ENCODE measurements around the gene CALML3. TPM values are rescaled to one million over a fixed set of nuclear protein-coding genes. Genes with fewer than 3 reads are reported as not detected.

CALML3 gene
- total and polyA plus RNA-seq, 2 donors (not counting 1 experiment from before 2014, with no cell fraction given): not detected

DNA sequence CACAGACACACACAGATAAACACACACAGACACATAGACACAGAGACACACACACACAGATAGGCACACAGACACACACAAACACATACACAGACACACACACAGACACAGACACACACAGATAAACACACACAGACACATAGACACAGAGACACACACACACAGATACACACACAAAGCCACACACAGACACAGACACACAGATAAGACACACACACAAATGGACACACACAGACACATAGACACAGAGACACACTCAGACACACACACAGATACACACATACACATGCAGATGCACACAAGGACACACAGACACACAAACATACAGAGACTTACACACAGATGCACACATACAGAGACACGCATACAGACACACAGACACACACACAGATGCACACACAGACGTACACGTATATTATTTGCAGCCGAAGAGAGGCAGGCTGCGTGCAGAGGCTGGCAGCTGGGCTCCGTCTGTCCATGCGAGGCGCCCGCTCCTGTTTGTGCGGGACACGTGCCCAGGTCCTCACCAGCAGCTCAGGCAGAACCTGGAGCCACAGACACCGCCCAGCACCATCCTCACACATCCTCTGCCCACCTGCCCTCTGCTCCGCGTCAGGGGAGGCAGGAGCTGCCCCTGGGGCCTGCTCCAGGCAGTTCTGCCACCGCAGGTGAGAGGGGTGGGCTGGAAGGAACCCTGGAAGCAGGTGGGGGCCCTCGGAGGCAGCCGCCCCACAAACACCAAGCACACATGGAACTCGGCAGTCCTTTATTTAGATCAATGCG is 26.6 kb upstream of the CALML3 start:
- Histone ChIP-seq H3K9me3 (ENCODE audit: control insufficient read depth, insufficient read depth, low read depth, low read length) (no peaks in the 10 kb centered on the region), H3K27ac (ENCODE audit: insufficient read depth, low read length) (no peak overlapping the region), H3K9ac (ENCODE audit: insufficient read depth, low read length) (no peak overlapping the region), H2AFZ (ENCODE audit: low read length) (no peak overlapping the region), H4K20me1 (ENCODE audit: control insufficient read depth, extremely low read depth, insufficient read depth, low read length) (no peaks in the 10 kb centered on the region), H3K27me3 (ENCODE audit: control insufficient read depth, insufficient read depth, low read length) (peaks cover 7% of the 10 kb centered on the region), H3K4me3 (replicated peaks in 1 of 4; ENCODE audit: control extremely low read depth in 1 of 4, insufficient read depth in 1 of 4, low read depth in 3 of 4, low read length in 4 of 4) (no peak overlapping the region), H3K79me2 (ENCODE audit: control insufficient read depth, insufficient read depth, low read length) (no peaks in the 10 kb centered on the region), H3K4me1 (ENCODE audit: control insufficient read depth, extremely low read depth, insufficient read depth, low read length) (no peaks in the 10 kb centered on the region), H3K4me2 (ENCODE audit: extremely low read depth, insufficient read depth, low read length) (no peak overlapping the region), H3K36me3 (ENCODE audit: control insufficient read depth, insufficient read depth, low read length) (no peaks in the 10 kb centered on the region)
- DNase-seq (ENCODE audit: low read depth in 2 of 2): no peak
- TF ChIP-seq CTCF (conservative IDR thresholded peaks at IDR 0.05 in 1 of 2, IDR thresholded peaks at IDR 0.05 in 1 of 2; ENCODE audit: low read depth in 1 of 2, low read length in 2 of 2) (no peak), EZH2 (IDR thresholded peaks at IDR 0.05; ENCODE audit: low read length, missing control alignments) (no peak)

GRCh38 chr10:5498791-5499492 is 25.8 kb upstream of the CALML3 start:
- no peak for DNase-seq (ENCODE audit: low read depth in 2 of 2)

More at GRCh38 chr10:5498791-5499492, 25.8 kb upstream of the CALML3 start:
- Histone ChIP-seq H3K27me3 (ENCODE audit: control insufficient read depth, insufficient read depth, low read length) (peaks cover 10% of the 10 kb centered on the region), H2AFZ (ENCODE audit: low read length) (no peak overlapping the region), H3K79me2 (ENCODE audit: control insufficient read depth, insufficient read depth, low read length) (no peaks in the 10 kb centered on the region), H3K4me1 (ENCODE audit: control insufficient read depth, extremely low read depth, insufficient read depth, low read length) (no peaks in the 10 kb centered on the region), H4K20me1 (ENCODE audit: control insufficient read depth, extremely low read depth, insufficient read depth, low read length) (no peaks in the 10 kb centered on the region), H3K4me2 (ENCODE audit: extremely low read depth, insufficient read depth, low read length) (no peak overlapping the region), H3K9me3 (ENCODE audit: control insufficient read depth, insufficient read depth, low read depth, low read length) (no peaks in the 10 kb centered on the region), H3K4me3 (replicated peaks in 1 of 4; ENCODE audit: control extremely low read depth in 1 of 4, insufficient read depth in 1 of 4, low read depth in 3 of 4, low read length in 4 of 4) (no peak overlapping the region), H3K9ac (ENCODE audit: insufficient read depth, low read length) (no peak overlapping the region), H3K36me3 (ENCODE audit: control insufficient read depth, insufficient read depth, low read length) (no peaks in the 10 kb centered on the region), H3K27ac (ENCODE audit: insufficient read depth, low read length) (no peak overlapping the region)
- TF ChIP-seq CTCF (conservative IDR thresholded peaks at IDR 0.05 in 1 of 2, IDR thresholded peaks at IDR 0.05 in 1 of 2; ENCODE audit: low read depth in 1 of 2, low read length in 2 of 2) (no peak), EZH2 (IDR thresholded peaks at IDR 0.05; ENCODE audit: low read length, missing control alignments) (no peak)
